Retinal pigment epithelial cell (primary cell): Measurements from ENCODE around the gene KCNB1.

Source experiments
- DNase-seq: peaks from one replicate; pipeline ENCODE4 v3.0.0-alpha.2; 2010; ENCODE audit warnings: low read depth
- H3K4me3 ChIP-seq: 2 replicates; pipeline ENCODE4 v1.5.1; 2011; ENCODE audit warnings: mild to moderate bottlenecking, low read length, control low read depth, moderate library complexity
- CTCF ChIP-seq: conservative IDR thresholded peaks from 2 replicates; pipeline ENCODE4 v1.5.1; 2011; ENCODE audit warnings: low read depth, low read length, control low read depth, inconsistent platforms

The KCNB1 gene

GRCh38 chr20:49450281-49450721 is 32.2 kb downstream of the KCNB1 start:
- no peak for TF ChIP-seq CTCF
- no peak overlapping the region for H3K4me3 ChIP-seq

GRCh38 chr20:49448917-49449316 is 33.6 kb downstream of the KCNB1 start:
- no peak for DNase-seq
- H3K4me3 ChIP-seq, result no peak overlapping the region
- TF ChIP-seq CTCF, result no peak

More at GRCh38 chr20:49450281-49450721, 32.2 kb downstream of the KCNB1 start:
- DNase-seq, result peak; percentile 34

- DNase-seq, result peak; percentile 54
- no peak overlapping the region for H3K4me3 ChIP-seq
- no peak for TF ChIP-seq CTCF
These were observed 34.3 kb downstream of the KCNB1 start for GRCh38 chr20:49447946-49448809.

GRCh38 chr20:49447364-49447763 is 35.1 kb downstream of the KCNB1 start:
- no peak overlapping the region for H3K4me3 ChIP-seq
- no peak for DNase-seq
- no peak for TF ChIP-seq CTCF

DNA sequence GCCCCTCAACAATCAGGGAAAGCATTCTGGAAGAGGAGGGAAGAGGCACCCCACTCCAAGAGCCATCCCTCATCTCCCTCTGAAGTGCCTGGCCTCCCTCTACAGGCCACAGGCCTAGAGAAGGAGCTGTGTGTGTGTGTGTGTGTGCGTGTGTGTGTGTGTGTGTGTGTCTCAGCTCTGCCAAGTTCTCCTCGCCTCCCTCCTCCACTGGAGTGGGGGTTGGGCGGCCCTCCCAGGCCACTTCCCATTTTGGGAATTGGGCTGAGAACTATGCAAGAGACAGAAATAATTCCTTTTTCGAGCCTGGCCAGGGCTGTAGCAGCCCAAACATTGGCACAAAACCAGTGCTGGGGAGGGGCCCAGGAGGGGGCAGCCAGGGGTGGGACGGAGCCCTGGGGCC is 35.7 kb downstream of the KCNB1 start:
- no peak overlapping the region for H3K4me3 ChIP-seq
- no peak for TF ChIP-seq CTCF
- DNase-seq, result no peak

DNA sequence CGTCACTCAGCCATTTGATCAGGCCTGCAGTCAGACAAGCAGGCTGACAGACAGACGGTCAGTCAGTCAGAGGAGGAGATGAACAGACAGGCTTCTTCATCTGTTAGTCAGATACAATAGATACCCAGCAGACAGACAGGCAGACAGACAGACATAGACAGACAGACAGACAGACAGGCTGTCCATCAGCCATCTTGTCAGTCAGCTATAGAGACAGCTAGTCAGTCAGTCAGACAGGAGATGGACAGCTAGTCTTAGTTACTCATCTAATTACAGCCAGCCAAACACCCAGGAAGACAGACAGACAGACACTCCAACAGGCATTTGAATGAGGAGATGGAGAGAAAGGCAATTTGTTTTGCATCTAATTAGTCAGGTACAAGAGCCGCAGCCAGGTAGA is 36.4 kb downstream of the KCNB1 start:
- no peak overlapping the region for H3K4me3 ChIP-seq
- no peak for DNase-seq
- TF ChIP-seq CTCF, result no peak

DNA sequence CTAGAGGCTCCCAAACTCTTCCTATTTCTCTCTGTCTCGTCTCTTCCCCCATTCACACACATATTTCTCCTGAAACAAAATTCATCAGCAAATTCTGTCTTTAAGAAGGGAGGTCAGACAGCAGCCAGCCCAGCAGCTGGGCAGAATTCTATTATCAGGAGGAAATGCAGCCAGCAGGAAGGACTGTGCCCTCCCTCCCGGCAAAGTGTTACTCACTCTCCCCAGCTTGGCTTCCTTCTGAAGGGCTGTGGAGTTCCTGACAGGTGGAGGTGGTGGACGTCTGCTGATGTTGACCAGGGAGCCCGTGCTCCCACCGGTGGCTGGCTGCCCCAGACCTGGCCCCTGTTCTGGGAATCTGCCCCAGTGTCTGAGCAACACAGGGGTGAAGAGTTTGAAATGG is 37.3 kb downstream of the KCNB1 start:
- no peak for DNase-seq
- no peak for TF ChIP-seq CTCF
- H3K4me3 ChIP-seq, result no peak overlapping the region
